GM19397 (cell line): ENCODE measurements around the gene IL4I1.
A peak's percentile ranks its signal among the peaks of the same experiment; 100 is the strongest.

Experiments
- ATAC-seq: cut with Tn5 transposase; IDR thresholded peaks from one replicate; pipeline ENCODE4 v1.9.1; 2021; ENCODE audit warnings: mild to moderate bottlenecking, moderate library complexity; ENCODE audit not compliant: unreplicated experiment

Gene IL4I1

DNA sequence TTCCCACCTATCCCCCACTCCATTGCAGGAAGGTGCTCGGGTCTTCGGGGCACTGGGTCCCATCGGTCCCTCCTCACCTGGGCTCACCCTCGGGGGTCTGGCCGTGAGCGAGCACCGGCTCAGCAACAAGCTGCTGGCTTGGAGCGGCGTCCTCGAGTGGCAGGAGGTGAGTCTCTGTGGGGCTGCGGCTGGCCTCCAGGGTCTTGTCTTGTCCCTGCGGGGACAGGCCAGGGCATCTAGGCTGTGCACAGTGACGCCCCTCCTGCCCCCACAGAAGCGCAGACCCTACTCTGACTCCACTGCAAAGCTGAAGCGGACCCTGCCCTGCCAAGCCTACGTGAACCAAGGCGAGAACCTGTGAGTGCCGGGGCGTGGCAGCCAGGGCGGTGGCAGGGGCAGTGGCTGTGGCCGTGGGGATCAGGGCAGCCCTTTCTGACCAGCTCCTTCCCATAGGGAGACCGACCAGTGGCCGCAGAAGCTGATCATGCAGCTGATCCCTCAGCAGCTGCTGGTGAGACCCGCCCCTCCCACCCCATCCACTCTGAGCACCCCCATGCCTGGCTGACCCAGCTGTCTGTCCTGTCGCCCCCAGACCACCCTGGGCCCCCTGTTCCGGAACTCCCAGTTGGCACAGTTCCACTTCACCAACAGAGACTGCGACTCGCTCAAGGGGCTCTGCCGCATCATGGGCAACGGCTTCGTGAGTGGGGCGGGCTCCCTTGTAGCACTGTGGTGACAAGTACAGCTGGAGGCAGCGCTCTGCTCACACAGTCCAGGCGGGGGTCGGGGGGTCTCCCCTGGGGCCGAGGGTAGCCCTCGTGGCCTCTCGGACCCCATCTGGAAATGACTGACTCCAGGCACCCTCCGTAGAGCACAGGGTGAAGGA, 42.1 kb downstream of the IL4I1 start:
- no peak for ATAC-seq

DNA sequence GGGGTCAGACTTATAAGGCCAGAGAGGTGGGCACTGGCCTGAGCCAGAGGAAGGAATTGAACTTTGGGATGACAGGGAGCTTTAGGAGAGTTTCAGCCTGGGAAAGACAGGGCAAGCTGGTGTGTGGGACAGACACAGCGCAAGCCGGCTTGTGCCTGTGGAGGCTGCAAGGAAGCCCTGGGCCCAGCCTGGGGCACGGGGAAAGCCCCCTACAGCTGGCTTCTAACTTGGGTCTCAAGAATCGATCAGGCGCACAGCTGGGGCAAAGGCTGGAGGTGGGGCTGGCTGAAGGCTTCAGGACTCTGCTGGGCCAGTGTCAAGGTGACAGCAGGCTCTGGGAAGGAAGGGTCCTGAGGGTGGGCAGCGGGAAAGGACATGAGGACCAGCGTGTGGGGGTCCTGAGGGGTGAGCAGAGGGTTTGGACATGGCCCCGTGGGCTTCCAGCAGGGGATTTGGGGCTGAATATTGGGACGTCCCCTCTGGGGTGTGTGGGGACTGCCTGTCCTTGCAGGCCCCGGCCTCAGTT, 42.8 kb downstream of the IL4I1 start:
- ATAC-seq, result no peak

DNA sequence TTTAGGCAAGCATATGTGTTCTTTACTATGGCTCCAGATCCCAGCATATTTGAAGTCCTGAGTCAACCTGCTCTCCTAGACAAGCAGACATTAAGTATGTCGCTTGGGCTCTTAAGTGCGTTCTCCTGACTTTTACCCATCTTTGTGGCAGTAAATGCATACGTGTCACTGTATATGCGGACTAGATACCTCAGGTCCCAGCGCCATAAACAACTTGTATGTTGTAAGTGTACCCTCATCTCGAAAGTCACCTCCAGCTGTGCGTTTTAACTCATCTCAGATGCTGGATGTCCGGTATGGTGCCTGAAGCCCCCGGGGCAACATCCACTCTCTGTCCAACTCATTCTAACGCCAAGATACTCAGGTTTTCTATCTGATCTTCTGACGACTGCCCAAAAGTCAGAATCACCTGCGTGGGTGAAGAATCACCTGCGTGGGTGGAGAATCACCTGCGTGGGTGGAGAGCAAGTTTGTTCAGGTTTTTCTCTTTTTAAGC, 44.0 kb downstream of the IL4I1 start:
- ATAC-seq, result no peak

DNA sequence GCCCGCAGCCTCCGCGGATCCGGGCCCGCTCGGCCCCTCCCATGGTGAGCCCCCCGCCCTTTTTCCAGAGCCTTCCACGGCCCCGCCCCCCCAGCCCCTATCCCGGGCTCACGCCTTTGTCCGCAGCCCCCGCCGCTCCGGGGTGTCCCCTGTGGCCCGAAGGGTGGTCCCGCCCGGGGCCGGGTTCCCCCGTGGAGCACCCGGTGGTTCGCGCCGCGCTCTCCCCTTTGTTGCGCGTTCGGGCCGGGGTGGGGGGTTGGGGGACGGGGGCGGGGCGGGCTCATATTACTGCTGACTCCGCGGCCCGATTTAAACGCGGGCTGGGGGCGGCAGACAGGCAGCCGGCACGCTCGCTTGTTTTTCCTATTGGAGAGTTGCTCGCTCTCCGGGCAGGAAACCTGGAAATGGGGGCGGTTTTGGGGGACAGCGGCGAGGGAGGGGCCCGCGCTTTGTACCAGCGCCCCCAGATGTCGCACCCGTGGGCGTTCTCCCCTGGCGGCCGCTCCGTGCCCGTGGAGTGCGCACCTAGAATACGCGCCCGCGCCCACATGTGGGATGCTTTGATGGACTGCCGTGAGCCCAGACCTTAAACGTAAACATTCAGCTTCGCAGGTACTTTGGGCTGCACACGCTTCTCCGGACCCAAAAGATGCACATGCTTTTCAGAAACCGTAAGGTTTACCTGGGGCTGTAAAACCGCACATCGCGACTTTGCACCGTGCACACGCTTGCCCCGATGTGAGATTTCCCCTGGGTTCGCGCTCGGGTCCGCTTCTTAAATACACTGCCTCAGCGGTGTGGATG, 45.0 kb downstream of the IL4I1 start:
- ATAC-seq, result peak; percentile 13

DNA sequence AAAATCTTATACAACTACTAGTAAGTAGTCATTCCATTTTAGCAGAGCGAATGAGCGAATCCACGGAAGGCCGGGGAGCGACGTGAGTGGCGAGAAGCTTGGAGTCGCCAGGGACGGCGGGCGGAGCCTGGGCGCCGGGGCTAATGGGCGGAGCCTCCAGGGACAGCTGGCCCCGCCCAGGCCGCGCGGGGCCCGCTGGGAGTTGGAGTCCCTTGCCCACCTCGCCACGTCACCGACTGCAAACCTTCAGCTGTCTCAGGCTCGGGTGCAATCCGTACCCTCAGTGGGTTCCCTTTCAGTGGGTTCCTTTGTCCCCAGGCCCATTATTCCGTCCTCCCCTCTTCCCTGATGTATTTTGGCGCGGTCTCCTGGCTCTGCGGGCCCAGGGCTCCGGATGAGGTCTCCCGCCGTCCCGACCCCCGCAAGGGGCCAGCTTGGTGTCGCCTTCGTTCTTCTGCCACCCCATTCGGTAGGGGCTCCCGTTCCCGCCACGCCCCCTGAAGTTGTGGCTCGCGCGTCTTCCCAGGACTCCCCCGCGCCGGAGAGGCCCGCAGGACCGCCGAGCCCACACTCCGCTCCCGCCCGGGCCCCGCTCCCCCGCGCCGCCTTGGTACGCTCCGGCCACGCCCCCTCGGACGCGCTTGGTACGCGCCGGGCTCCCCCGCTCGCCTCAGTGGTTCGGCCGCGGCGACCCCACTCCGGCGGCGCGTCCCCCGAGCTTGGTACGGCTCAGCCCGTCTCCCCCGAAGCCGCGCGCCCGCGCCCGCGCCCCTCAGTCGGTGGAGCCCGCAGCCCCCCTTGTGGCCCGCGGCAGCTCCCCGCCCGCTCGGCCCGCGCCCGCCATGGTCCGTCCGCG, 46.0 kb downstream of the IL4I1 start, which contains the start of gene PTOV1:
Gene PTOV1 (plus strand): TSS at position 673 of the 856 bp plus-strand sequence.
- peak; percentile 73 for ATAC-seq

DNA sequence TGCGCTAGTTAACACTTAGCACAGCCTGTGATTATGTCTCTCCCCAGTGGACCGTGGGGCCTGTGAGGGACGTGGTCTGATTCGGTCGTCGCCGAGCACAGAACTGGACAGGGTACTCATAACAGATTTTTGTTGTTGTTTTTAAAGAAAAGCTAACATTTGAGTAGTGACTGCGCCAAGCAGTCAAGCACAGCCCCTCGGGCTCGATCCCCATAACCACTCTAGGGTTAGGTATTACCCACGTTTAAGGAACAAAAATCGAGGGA, 46.5 kb downstream of the IL4I1 start:
- ATAC-seq, result no peak

DNA sequence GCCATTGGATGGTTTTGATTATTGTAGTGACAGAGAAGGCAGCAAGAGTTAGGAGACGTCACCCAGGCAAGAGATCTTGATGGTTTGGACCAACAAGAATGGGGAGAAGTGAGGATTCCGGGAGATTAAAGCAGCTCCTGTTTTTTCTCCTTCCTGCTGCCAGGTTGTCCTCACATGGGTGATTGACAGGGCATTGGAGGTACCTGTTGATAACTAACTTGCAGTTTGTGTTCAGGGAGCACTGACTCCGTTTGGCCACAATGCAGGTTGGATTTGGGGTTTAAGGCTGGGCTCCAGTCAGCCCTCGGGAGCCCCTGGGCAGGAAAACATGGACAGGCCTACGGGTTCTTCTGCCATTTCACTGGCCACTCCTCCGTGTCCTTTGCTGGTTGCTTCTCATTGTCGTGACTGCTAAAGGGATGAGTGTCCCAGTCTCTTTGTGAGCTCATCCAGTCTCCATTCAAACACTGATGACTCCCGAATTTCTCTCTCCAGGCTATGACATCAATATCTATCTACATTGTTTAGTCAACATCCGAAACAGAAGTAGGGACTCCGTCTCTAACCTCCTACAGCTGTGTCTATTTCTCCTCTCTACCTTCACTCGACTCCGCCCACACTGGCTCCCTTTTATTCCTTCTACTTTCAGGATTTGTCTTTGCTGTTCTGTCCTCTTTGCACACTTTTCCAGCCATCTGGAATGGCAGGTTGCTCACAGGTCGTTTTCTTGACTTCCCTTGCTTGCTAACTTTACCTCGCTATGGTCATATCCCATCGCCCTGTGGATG, 47.1 kb downstream of the IL4I1 start:
- ATAC-seq, result no peak

DNA sequence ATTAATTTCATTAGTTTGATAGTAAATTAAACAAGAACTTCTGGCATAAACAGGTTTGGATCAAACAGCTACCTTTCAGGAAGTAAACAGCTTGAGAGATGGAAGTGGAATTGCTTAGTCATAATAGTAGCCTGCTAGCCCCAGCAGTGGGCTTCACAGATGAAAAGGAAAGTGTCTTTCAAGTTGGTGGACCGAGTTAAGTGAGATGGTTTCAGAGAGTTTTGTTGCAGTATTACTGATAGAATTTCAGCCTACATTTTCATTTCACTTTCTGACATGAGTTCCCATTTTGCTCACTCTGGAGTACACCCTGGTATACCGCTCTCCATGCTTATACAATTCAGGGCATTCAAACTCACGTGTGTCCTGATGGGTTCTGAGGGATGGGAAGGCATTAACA, 47.7 kb downstream of the IL4I1 start:
- ATAC-seq, result no peak

DNA sequence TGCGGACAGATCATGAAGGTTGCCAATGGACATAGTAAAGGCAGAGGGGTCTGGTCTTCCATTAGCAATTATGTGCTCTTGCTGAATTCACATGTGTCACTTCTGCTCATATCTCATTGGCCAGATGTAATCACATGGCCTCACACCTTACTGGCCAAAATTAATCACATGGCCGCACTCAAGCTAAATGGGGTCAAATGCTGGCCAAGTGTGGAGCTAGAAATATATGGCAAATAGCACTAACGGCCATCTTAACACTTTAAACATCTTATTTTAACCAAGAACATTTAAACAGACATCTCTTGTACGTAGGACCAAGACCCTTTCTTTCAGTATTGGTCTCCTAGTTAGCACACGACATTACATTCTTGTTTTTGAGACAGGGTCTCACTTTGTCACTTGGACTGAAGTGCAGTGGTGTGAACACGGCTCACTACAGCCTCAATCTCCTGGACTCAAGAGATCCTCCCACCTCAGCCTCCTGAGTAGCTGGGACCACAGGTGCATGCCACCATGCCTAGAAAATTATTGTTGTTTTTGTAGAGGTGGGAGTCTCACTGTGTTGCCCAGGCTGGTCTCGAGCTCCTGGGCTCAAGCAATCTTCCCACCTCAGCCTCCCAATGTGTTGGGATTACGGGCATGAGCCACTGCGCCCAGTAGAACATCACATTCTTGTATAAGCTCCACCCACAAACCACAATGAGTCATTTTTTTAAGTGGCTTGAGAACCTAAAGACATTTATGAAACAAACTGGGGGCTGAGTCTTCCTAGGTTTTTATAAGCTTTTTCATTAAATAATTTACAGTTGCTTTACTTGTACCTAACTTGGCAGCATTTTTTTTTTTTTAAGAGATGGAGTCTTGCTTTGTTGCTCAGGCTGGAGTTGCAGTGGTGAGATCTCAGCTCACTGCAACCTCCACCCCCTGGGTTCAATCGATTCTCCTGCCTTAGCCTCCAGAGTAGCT, 48.7 kb downstream of the IL4I1 start:
- ATAC-seq, result no peak

DNA sequence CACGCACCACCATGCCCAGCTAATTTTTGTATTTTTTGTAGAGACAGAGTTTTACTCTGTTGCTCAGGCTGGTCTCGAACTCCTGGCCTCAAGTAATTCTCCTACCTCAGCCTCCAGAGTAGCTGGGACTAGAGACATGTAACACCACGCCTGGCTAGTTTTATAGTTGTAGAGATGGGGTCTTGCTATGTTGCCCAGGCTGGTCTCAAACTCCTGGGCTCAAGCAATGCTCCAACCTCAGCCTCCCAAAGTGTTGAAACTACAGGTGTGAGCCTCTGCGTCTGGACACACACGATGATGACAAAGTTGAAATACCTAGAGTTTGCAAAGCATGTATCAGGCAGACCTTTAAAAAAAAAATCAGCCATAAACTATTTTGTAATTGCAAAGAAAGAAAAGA, 50.3 kb downstream of the IL4I1 start:
- ATAC-seq, result no peak

DNA sequence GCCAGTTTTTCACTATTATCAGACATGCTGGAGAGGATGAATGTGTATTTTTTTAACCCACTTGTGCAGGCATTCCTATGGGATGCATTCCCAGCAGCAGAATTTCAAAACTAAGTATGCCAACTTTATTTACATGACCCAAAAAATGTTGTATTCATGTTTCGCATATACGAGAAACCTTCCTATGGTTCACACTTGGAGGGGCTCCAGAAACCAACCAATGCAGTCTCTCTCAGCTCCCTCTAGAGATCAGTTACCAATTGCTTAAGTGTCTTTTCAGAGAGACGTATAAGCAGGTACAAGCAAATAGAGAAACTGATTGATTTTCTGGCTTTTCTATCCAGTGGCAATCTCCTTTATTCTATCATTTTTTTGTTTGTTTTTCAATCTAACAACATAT, 51.3 kb downstream of the IL4I1 start:
- ATAC-seq, result no peak

DNA sequence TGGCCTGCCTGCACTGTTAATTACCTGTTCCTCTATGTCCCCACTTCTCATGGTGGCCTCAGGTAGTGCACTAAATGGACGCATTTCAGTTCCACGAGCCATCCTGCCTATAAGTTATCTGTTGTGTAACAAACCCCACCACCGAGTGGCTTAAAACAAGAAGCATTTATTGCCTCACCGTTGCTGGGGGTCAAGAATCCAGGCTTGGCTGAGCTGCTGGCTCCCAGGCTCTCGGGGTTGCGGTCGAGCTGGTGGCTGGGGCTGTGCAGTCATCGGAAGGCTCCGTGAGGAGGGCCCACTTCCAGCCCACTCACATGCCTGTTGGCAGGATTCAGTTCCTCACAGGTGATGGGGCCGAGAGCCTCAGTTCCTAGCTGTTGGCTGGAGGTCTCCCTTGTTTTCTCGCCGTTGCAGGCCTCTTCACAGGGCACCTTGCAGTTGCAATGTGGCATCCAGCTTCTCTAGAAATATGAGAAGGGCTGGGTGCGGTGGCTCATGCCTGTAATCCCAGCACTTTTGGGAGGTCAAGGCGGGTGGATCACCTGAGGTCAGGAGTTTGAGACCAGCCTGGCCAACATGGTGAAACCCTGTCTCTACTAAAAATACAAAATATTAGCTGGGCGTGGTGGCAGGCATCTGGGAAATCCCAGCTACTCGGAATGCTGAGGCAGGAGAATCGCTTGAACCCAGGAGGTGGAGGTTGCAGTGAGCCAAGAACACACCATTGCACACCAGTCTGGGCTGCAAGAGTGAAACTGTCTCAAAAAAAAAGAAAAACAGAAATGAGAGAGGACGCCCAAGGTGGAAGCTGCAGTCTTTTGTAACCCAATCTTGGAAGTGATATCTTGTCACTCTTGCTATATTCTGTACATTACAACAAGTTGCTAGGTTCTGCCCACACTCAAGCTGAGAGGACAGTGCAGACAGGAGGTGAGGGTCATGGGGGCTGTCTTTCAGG, 52.3 kb downstream of the IL4I1 start:
- ATAC-seq, result no peak

DNA sequence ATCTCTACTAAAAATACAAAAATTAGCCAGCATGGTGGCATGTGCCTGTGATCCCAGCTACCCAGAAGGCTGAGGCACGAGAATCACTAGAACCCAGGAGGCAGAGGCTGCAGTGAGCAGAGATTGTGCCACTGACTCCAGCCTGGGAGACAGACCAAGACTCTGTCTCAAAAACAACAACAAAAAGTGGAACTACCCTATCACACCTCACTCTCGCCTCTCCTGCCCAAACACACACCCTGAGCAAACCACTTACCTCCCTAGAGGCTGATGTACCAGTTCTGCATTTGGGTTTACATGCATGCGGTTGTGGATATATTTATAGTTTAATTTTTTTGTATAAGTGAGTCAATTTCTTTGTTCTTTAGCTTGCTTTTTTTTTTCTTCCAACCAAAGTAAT, 53.4 kb downstream of the IL4I1 start:
- no peak for ATAC-seq

DNA sequence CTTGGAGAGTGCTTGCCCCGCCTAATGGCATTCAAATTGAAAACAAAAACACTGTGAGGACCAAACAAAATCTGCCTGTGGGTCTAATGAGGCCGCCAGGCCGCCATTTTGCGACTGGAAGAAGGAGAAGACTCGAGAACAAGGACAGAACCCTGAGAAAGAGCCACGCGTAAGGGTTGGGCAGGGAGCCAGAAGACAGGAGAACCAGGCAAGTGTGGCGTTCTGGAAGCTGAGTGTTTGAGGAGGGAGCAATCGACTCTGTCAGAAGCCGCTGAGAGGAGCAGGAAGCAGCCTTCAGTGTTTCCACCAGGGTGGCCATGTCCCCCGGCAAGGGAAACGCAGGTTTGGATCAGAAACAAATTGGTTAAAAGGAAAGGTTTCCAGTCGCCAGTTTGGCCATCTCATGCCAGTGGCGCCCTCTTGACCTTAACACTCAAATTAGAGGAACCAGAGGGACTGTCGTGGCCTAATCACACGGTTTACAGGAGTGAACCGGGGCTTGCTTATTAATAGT, 55.9 kb downstream of the IL4I1 start:
- no peak for ATAC-seq

DNA sequence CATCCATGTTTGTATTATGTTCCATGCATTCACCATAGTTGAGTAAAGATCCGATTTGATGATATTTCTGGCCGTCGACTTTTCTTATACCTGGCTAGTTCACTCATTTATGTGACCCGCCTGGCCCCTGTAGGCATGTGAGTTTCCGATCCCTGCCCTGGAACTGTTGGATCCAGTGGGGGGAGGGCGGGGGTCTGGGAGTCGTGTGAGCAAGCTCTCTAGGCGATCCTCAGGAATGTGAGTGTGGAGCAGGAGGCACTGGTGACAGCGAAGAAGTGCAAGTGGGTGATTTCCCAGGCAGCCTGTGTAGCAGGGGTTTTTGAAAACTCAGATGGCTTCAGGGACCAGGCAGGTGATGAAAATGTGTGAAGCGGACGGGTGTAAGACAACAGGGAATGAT, 56.4 kb downstream of the IL4I1 start:
- ATAC-seq, result no peak

DNA sequence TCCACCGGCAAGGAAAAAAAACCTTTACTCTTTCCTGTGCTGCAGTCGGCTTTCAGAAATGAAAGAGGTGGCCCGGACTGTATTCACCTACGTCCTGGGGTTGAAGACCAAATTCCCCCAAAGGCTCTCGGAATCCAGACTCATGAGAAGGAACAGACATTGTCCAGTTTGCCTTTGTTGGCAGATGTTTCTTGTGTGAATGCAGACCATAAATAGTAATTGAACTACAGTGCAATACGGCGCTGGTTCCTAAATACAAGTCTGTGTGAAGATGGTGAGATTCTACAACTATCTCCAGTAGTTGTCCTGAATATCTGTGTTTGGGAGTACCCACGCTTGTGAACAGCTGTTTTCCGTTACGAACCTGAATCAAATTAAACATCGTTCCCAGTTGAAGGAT, 57.0 kb downstream of the IL4I1 start:
- ATAC-seq, result no peak
